SH-SY5Y (cell line): Measurements from ENCODE around the gene AQP3.

Experiments used
- GATA2 ChIP-seq: IDR thresholded peaks from 2 replicates; pipeline ENCODE4 v1.6.1; 2011; ENCODE audit warnings: mild to moderate bottlenecking, low read depth, low read length
- GATA3 ChIP-seq: IDR thresholded peaks from 2 replicates; pipeline ENCODE4 v1.6.1; 2011; ENCODE audit warnings: low read depth, mild to moderate bottlenecking, low read length, moderate library complexity

- no peak for TF ChIP-seq GATA2
- no peak for TF ChIP-seq GATA3
Observed at GRCh38 chr9:33404788-33405362, 42.5 kb downstream of the AQP3 start.
